Body of pancreas (tissue), 4 donors: ENCODE results near the gene HBA2. TPM values are rescaled to one million over a fixed set of nuclear protein-coding genes. Genes with fewer than 3 reads are reported as not detected.
A peak's percentile ranks its signal among the peaks of the same experiment; 100 is the strongest.

ENCODE experiments used
- ATAC-seq: fragments of 150-250 bp; one replicate; pipeline ENCODE4 v1.9.1; 2016
- DNase-seq, 4 donors: peaks; one replicate each; pipeline ENCODE4 v3.0.0-alpha.2; 2019
- H3K27ac ChIP-seq, 4 donors: fragments of 200-600 bp; sonication (generic); 1 replicate in 3 of 4; 2 replicates in 1 of 4; pipeline versions ENCODE4 v1.5.1 to v1.6.1; 2016 to 2019; ENCODE audit warnings: mild to moderate bottlenecking in 1 of 4, mixed read lengths in 1 of 4, moderate library complexity in 1 of 4
- H3K27me3 ChIP-seq, 2 donors: fragments of 200-600 bp; sonication (generic); one replicate each; pipeline ENCODE4 v1.6.0; 2016; ENCODE audit warnings: mild to moderate bottlenecking in 1 of 2
- H3K36me3 ChIP-seq, 2 donors: fragments of 200-600 bp; sonication (generic); replicated peaks in 1 of 2; 2 replicates each; pipeline ENCODE4 v1.5.1; 2016; ENCODE audit warnings: low read depth in 2 of 2; ENCODE audit not compliant: insufficient read depth in 1 of 2
- H3K4me1 ChIP-seq: fragments of 200-600 bp; sonication (generic); one replicate; pipeline ENCODE4 v1.6.0; 2016
- H3K4me3 ChIP-seq, 2 donors: fragments of 200-600 bp; sonication (generic); 1 replicate in 1 of 2; 2 replicates in 1 of 2; pipeline ENCODE4 v1.5.1; 2016 to 2019
- H3K9me3 ChIP-seq, 3 donors: fragments of 200-600 bp; sonication (generic); 1 replicate in 2 of 3; 2 replicates in 1 of 3; pipeline ENCODE4 v1.5.1; 2016
- POLR2A ChIP-seq, 3 donors: fragments of 450-650 bp; IDR thresholded peaks; one replicate each; pipeline ENCODE4 v1.6.1; 2016; ENCODE audit warnings: antibody characterized with exemption in 3 of 3, mild to moderate bottlenecking in 2 of 3
- WGBS, 2 donors: methylation state at CpG; one replicate each; pipeline ENCODE4 v1.1.5; 2017; 5-methylcytosine and 5-hydroxymethylcytosine counted together
- intact Hi-C: fragments of 100-400 bp; cut with DNase I; formaldehyde crosslinking; loops from one replicate; pipeline ENCODE4 v1.15.1; 2023
- total RNA-seq, 2 donors: library from RNA; depleted of rRNA; stranded (reverse); fragments of >200 nt; gene quantifications; one replicate each; pipeline ENCODE4 v1.1.0, GENCODE V29; 2016
- TF ChIP-seq, protein P1 (sequence below), 7 experiments: fragments of 450-650 bp in 4 of 7; fragments of 200-600 bp in 3 of 7; sonication (generic) in 3 of 7; IDR thresholded peaks; one replicate each; pipeline ENCODE4 v1.5.1; 2016 to 2019; ENCODE audit warnings: antibody characterized with exemption in 7 of 7

HBA2 gene
- total RNA-seq, 2 donors from 2014 or later = 6.0 to 23.4 TPM

DNA sequence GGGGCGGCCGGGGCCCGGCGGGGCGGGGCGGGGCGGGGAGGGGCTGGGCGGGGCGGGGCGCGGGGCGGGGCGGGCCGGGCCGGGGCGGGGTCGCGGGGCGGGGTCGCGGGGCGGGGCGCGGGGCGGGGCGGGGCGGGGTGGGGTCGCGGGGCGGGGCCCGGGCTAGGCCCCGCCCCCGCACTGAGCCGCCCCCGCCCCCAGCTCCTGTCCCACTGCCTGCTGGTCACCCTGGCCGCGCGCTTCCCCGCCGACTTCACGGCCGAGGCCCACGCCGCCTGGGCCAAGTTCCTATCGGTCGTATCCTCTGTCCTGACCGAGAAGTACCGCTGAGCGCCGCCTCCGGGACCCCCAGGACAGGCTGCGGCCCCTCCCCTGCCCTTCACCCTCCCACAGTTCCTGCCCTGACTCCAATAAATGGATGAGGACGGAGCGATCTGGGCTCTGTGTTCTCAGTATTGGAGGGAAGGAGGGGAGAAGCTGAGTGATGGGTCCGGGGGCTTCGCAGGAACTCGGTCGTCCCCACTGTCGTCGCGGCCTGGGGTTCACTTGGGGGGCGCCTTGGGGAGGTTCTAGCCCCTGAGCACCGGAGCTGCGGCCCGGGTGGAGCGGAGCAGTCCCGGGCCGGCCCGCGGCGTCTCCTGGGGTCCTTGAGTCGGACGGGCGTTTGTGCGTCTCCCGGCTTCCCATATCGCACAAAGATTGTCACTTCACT is 7.7 kb upstream of the HBA2 start:
- no peaks in the 10 kb centered on the region for H3K9me3 ChIP-seq
- intact Hi-C loops = no loop called here
- H3K27me3 ChIP-seq = peaks cover 0 to 38% of the 10 kb centered on the region in 2 donors
- H3K4me3 ChIP-seq = no peak overlapping the region
- peak; percentile 56 for ATAC-seq
- no peaks in the 10 kb centered on the region for H3K36me3 ChIP-seq
- no peak overlapping the region for H3K27ac ChIP-seq
- peaks cover 19% of the 10 kb centered on the region for H3K4me1 ChIP-seq
- TF ChIP-seq POLR2A (IDR thresholded peaks at IDR 0.05) = no peak
- TF ChIP-seq, protein P1, sequence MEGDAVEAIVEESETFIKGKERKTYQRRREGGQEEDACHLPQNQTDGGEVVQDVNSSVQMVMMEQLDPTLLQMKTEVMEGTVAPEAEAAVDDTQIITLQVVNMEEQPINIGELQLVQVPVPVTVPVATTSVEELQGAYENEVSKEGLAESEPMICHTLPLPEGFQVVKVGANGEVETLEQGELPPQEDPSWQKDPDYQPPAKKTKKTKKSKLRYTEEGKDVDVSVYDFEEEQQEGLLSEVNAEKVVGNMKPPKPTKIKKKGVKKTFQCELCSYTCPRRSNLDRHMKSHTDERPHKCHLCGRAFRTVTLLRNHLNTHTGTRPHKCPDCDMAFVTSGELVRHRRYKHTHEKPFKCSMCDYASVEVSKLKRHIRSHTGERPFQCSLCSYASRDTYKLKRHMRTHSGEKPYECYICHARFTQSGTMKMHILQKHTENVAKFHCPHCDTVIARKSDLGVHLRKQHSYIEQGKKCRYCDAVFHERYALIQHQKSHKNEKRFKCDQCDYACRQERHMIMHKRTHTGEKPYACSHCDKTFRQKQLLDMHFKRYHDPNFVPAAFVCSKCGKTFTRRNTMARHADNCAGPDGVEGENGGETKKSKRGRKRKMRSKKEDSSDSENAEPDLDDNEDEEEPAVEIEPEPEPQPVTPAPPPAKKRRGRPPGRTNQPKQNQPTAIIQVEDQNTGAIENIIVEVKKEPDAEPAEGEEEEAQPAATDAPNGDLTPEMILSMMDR (IDR thresholded peaks at IDR 0.05) = no peak
- WGBS, 2 donors = 0 to 3% methylated on average over 7 to 41 of the region's 77 CpGs
- no peak for DNase-seq

DNA sequence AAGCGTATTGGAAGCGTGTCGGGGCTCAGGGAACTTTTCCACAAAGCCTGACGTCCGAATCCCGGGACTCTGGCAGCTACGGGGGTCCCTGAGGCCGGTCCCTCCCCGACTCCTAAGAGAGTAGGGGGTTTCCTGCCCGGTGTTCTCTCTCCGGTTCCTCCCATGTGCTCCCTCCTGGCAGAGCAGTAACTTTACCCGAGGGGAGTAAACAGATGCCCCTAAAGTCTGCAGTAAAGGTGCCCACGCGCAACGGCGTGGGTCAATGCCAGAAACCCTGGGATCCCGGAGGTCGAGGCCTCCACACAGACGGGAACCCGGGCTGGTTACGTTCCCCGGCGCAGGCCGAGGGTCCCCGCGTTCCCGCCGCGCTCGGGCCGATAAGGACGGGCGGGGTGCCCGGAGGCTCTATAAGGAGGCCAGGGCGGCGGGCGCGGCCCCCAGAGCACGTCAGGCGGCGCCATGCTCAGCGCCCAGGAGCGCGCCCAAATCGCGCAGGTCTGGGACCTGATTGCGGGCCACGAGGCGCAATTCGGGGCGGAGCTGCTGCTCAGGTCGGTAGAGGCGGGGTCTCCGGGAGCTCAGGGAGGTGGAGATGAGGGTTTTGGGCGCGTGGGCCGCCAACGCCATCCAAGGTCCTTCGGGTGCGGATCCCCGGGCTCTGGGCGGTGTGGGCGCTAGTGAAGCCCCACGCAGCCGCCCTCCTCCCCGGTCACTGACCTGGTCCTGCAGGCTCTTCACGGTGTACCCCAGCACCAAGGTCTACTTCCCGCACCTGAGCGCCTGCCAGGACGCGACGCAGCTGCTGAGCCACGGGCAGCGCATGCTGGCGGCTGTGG is 6.9 kb upstream of the HBA2 start, which contains the start of gene HBM:
Gene HBM, plus strand, starts transcription at position 440 of the 836 bp plus-strand sequence. Its CDS starts 20 bp downstream, at position 460.
- peaks cover 0 to 38% of the 10 kb centered on the region in 2 donors for H3K27me3 ChIP-seq
- DNase-seq (no peak), ATAC-seq (no peak)
- intact Hi-C loops = no loop called here
- no peak within 1 kb of the TSS for H3K4me3 ChIP-seq
- H3K27ac ChIP-seq = no peak within 1 kb of the TSS
- no peaks in the 10 kb centered on the region for H3K36me3 ChIP-seq
- TF ChIP-seq, protein P1 (IDR thresholded peaks at IDR 0.05) = no peak
- TF ChIP-seq POLR2A (IDR thresholded peaks at IDR 0.05) = no peak
- peaks cover 19% of the 10 kb centered on the region for H3K4me1 ChIP-seq
- no peaks in the 10 kb centered on the region for H3K9me3 ChIP-seq
- WGBS, 2 donors = 1 to 3% methylated on average over 10 to 57 of the region's 75 CpGs

DNA sequence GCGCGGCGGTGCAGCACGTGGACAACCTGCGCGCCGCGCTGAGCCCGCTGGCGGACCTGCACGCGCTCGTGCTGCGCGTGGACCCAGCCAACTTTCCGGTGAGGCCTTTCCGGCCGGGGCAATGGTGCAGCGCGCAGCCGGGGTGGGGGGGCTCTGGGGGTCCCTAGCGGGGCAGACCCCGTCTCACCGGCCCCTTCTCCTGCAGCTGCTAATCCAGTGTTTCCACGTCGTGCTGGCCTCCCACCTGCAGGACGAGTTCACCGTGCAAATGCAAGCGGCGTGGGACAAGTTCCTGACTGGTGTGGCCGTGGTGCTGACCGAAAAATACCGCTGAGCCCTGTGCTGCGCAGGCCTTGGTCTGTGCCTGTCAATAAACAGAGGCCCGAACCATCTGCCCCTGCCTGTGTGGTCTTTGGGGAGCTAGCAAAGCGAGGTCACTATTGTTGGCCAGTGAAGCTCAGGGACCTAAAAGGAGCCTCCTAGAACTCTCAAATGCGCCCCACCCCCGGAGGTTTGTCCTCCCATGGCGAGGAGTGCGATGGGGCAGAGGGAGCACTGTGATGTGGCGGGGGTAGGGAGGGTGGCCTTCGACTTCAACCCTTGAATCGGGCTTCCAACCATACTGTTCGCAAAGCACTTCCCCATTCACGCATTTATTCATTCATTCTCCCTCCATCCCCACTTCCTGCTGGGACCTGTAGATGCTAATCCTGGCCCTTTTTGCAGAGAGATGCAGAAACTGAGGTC is 6.1 kb upstream of the HBA2 start:
- no peak for TF ChIP-seq POLR2A (IDR thresholded peaks at IDR 0.05)
- TF ChIP-seq, protein P1 (IDR thresholded peaks at IDR 0.05) = no peak
- intact Hi-C loops = no loop called here
- ATAC-seq = no peak
- 4 to 13% methylated on average over 5 to 42 of the region's 45 CpGs for WGBS, 2 donors
- no peak for DNase-seq
- H3K9me3 ChIP-seq = no peaks in the 10 kb centered on the region
- H3K4me1 ChIP-seq = peaks cover 19% of the 10 kb centered on the region
- H3K27me3 ChIP-seq = peaks cover 0 to 38% of the 10 kb centered on the region in 2 donors
- no peaks in the 10 kb centered on the region for H3K36me3 ChIP-seq
- H3K27ac ChIP-seq = no peak overlapping the region
- no peak overlapping the region for H3K4me3 ChIP-seq

DNA sequence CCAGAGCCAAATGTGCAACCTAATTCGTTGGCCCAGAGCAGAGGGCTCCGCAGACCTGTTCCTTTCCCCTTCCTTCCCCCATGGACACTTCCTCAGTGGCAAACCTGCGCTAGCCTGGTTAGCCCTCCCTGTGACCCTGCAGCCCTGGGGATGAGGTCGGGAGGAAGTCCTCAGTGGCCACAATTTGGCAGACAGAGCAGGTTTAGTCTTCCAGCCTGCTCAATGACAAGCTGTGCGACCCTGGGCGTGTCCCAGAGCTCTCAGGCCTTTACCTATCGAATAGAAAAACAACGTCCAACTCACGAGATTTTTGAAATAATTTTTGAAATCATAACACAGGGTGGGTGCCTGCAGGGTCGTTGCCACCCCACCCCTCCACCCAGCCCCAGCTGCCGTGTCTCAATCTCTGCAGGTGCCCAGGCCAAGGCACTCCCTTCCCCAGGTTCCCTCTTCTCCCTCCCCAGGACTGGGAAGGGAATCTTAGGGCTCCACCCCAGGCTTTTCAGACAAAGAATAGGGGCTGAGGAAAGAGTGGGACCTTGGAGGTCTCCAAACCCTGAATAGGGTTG is 5.5 kb upstream of the HBA2 start:
- TF ChIP-seq POLR2A (IDR thresholded peaks at IDR 0.05) = no peak
- TF ChIP-seq, protein P1 (IDR thresholded peaks at IDR 0.05) = no peak
- H3K27ac ChIP-seq = no peak overlapping the region
- peaks cover 0 to 38% of the 10 kb centered on the region in 2 donors for H3K27me3 ChIP-seq
- H3K4me3 ChIP-seq = no peak overlapping the region
- no peaks in the 10 kb centered on the region for H3K36me3 ChIP-seq
- H3K4me1 ChIP-seq = peaks cover 19% of the 10 kb centered on the region
- 12 to 21% methylated on average over 8 to 11 of the region's 11 CpGs for WGBS, 2 donors
- no peak for ATAC-seq
- no peaks in the 10 kb centered on the region for H3K9me3 ChIP-seq
- DNase-seq = no peak
- intact Hi-C loops = no loop called here
